OCI-LY3 (cell line): ENCODE results near the gene NOS1AP.

ENCODE experiments used
- CTCF ChIP-seq: fragments of 200-600, 300-600 bp; sonication (generic); IDR thresholded peaks from 2 replicates; pipeline ENCODE4 v1.5.1; 2014; ENCODE audit warnings: antibody characterized with exemption, low read length, low read depth
- EZH2phosphoT487 ChIP-seq: fragments of 200-600 bp; shearing (Covaris generic); IDR thresholded peaks from 2 replicates; pipeline ENCODE4 v1.6.1; 2018; ENCODE audit warnings: antibody characterized with exemption, mixed run types, low read depth

- TF ChIP-seq CTCF (no peak), EZH2phosphoT487 (no peak)
Observed at GRCh38 chr1:162195567-162195966, 126.1 kb downstream of the NOS1AP start.
